Upper lobe of left lung (tissue), 6 donors: ENCODE measurements around the gene PDE4B. TPM values are rescaled to one million over a fixed set of nuclear protein-coding genes. Genes with fewer than 3 reads are reported as not detected.

Experiments used
- ATAC-seq, 2 donors: fragments of 200-7000 bp; cut with Tn5 transposase; one replicate each; pipeline ENCODE4 v1.9.1; 2022; ENCODE audit warnings: mild to moderate bottlenecking in 2 of 2, moderate library complexity in 2 of 2; ENCODE audit not compliant: low FRiP score in 2 of 2
- DNase-seq, 2 donors: peaks; one replicate each; pipeline ENCODE4 v3.0.0-alpha.2; 2019 to 2020
- H3K27ac ChIP-seq, 4 donors: fragments of 200-600 bp; sonication (generic); one replicate each; pipeline ENCODE4 v1.5.1; 2016 to 2019
- H3K27me3 ChIP-seq, 4 donors: fragments of 200-600 bp; sonication (generic); one replicate each; pipeline ENCODE4 v1.5.1; 2017 to 2019
- H3K36me3 ChIP-seq, 4 donors: fragments of 200-600 bp; sonication (generic); one replicate each; pipeline ENCODE4 v1.5.1; 2016 to 2019
- H3K4me1 ChIP-seq, 4 donors: fragments of 200-600 bp; sonication (generic); one replicate each; pipeline ENCODE4 v1.5.1; 2018 to 2019
- H3K4me3 ChIP-seq, 4 donors: fragments of 200-600 bp; sonication (generic); one replicate each; pipeline ENCODE4 v1.5.1; 2017 to 2019; ENCODE audit warnings: mild to moderate bottlenecking in 2 of 4, moderate library complexity in 1 of 4
- H3K9me3 ChIP-seq, 4 donors: fragments of 200-600 bp; sonication (generic); one replicate each; pipeline ENCODE4 v1.5.1; 2018 to 2019
- CTCF ChIP-seq, 6 experiments: fragments of 450-650 bp in 4 of 6; fragments of 200-600 bp in 2 of 6; sonication (generic) in 2 of 6; IDR thresholded peaks; one replicate each; pipeline ENCODE4 v1.5.1; 2016 to 2019; ENCODE audit warnings: antibody characterized with exemption in 6 of 6
- EP300 ChIP-seq, 4 donors: sonication (generic); formaldehyde crosslinking; IDR thresholded peaks; one replicate each; pipeline ENCODE4 v1.5.1; 2017; ENCODE audit warnings: antibody characterized with exemption in 4 of 4, control low read depth in 2 of 4
- POLR2A ChIP-seq, 4 donors: fragments of 450-650 bp; IDR thresholded peaks; one replicate each; pipeline ENCODE4 v1.5.1; 2016 to 2017; ENCODE audit warnings: antibody characterized with exemption in 4 of 4, mild to moderate bottlenecking in 2 of 4
- POLR2AphosphoS5 ChIP-seq, 2 donors: sonication (generic); formaldehyde crosslinking; IDR thresholded peaks; one replicate each; pipeline ENCODE4 v1.5.1; 2017; ENCODE audit warnings: antibody characterized with exemption in 2 of 2
- WGBS, 2 donors: methylation state at CpG; one replicate each; pipeline ENCODE4 v1.1.5; 2017 to 2018; 5-methylcytosine and 5-hydroxymethylcytosine counted together
- total RNA-seq, 6 donors: library from RNA; depleted of rRNA in 4 of 6; stranded (reverse); fragments of >200 nt in 4 of 6; gene quantifications; one replicate each; pipeline versions ENCODE4 v1.1.0 to v1.2.1, GENCODE V29; 2016 to 2021
- donor health status: DM: no; HTN: no; CAD: no; lungs with moderate emphysema.
- donor health status: DM: no; HTN: yes; CAD: no; lungs with severe emphysema.

PDE4B gene
- total RNA-seq, 6 donors from 2014 or later, result 8.1 to 61.6 (median 15.9) TPM

GRCh38 chr1:66248257-66248656 lies 455.6 kb downstream of the PDE4B start:
- H3K27me3 ChIP-seq, result no peaks in the 10 kb centered on the region
- no peaks in the 10 kb centered on the region for H3K9me3 ChIP-seq
- WGBS, 2 donors, result 79 to 86% methylated on average over 1 of the region's 1 CpG
- no peaks in the 10 kb centered on the region for H3K4me1 ChIP-seq
- H3K4me3 ChIP-seq, result no peak overlapping the region
- no peak overlapping the region for H3K27ac ChIP-seq
- no peak for TF ChIP-seq POLR2A (IDR thresholded peaks at IDR 0.05)
- TF ChIP-seq POLR2AphosphoS5 (IDR thresholded peaks at IDR 0.05), result no peak
- no peak for TF ChIP-seq EP300 (IDR thresholded peaks at IDR 0.05)
- TF ChIP-seq CTCF (IDR thresholded peaks at IDR 0.05), result no peak
- no peaks in the 10 kb centered on the region for H3K36me3 ChIP-seq
- peak in 1 of 2 donors; percentile 57 for ATAC-seq
- no peak for DNase-seq

GRCh38 chr1:66248746-66249145 lies 456.1 kb downstream of the PDE4B start:
- no peaks in the 10 kb centered on the region for H3K36me3 ChIP-seq
- no peak for DNase-seq
- WGBS, 2 donors, result 43 to 48% methylated on average over 1 of the region's 1 CpG
- no peak overlapping the region for H3K4me3 ChIP-seq
- no peak overlapping the region for H3K27ac ChIP-seq
- H3K9me3 ChIP-seq, result no peaks in the 10 kb centered on the region
- H3K4me1 ChIP-seq, result peaks cover 0 to 3% (median 1%) of the 10 kb centered on the region in 4 donors
- no peaks in the 10 kb centered on the region for H3K27me3 ChIP-seq
- TF ChIP-seq CTCF (IDR thresholded peaks at IDR 0.05), result no peak
- TF ChIP-seq POLR2AphosphoS5 (IDR thresholded peaks at IDR 0.05), result no peak
- TF ChIP-seq EP300 (IDR thresholded peaks at IDR 0.05), result peak in 1 of 4 donors; percentile 84
- TF ChIP-seq POLR2A (IDR thresholded peaks at IDR 0.05), result no peak
- ATAC-seq, result peak in 1 of 2 donors; percentile 38

- H3K4me3 ChIP-seq, result no peak overlapping the region
- WGBS, 2 donors, result 91 to 95% methylated on average over 3 of the region's 3 CpGs
- ATAC-seq (no peak), DNase-seq (no peak)
- H3K9me3 ChIP-seq, result no peaks in the 10 kb centered on the region
- H3K4me1 ChIP-seq, result peaks cover 0 to 6% (median 2%) of the 10 kb centered on the region in 4 donors
- no peaks in the 10 kb centered on the region for H3K36me3 ChIP-seq
- H3K27me3 ChIP-seq, result no peaks in the 10 kb centered on the region
- TF ChIP-seq CTCF (IDR thresholded peaks at IDR 0.05) (no peak), POLR2A (IDR thresholded peaks at IDR 0.05) (no peak), EP300 (IDR thresholded peaks at IDR 0.05) (no peak), POLR2AphosphoS5 (IDR thresholded peaks at IDR 0.05) (no peak)
- H3K27ac ChIP-seq, result no peak overlapping the region
Measured at GRCh38 chr1:66250075-66250474, 457.4 kb downstream of the PDE4B start.

- no peak overlapping the region for H3K4me3 ChIP-seq
- H3K4me1 ChIP-seq, result peaks cover 0 to 6% (median 2%) of the 10 kb centered on the region in 4 donors
- H3K36me3 ChIP-seq, result no peaks in the 10 kb centered on the region
- 53 to 61% methylated on average over 2 of the region's 2 CpGs for WGBS, 2 donors
- no peaks in the 10 kb centered on the region for H3K27me3 ChIP-seq
- peak in 1 of 2 donors; percentile 58 for TF ChIP-seq POLR2AphosphoS5 (IDR thresholded peaks at IDR 0.05)
- peak in 1 of 4 donors; percentile 41 for TF ChIP-seq POLR2A (IDR thresholded peaks at IDR 0.05)
- no peak for TF ChIP-seq CTCF (IDR thresholded peaks at IDR 0.05)
- peak; percentile 75 to 98 (median 88) for TF ChIP-seq EP300 (IDR thresholded peaks at IDR 0.05)
- ATAC-seq (peak in 1 of 2 donors; percentile 60), DNase-seq (no peak)
- H3K9me3 ChIP-seq, result no peaks in the 10 kb centered on the region
- H3K27ac ChIP-seq, result peak overlapping the region in 1 of 4 donors; percentile 11
Measured at GRCh38 chr1:66250478-66250877, 457.8 kb downstream of the PDE4B start.

- peak in 1 of 2 donors; percentile 25 for ATAC-seq
- WGBS, 2 donors, result 75 to 89% methylated on average over 1 of the region's 1 CpG
- Histone ChIP-seq H3K27me3 (no peaks in the 10 kb centered on the region), H3K36me3 (no peaks in the 10 kb centered on the region), H3K4me1 (peaks cover 0 to 6% (median 2%) of the 10 kb centered on the region in 4 donors), H3K4me3 (no peak overlapping the region), H3K27ac (peak overlapping the region in 1 of 4 donors; percentile 11), H3K9me3 (no peaks in the 10 kb centered on the region)
- no peak for TF ChIP-seq CTCF (IDR thresholded peaks at IDR 0.05)
- peak in 1 of 4 donors; percentile 56 for TF ChIP-seq POLR2A (IDR thresholded peaks at IDR 0.05)
- TF ChIP-seq EP300 (IDR thresholded peaks at IDR 0.05), result peak in 1 of 4 donors; percentile 35
- TF ChIP-seq POLR2AphosphoS5 (IDR thresholded peaks at IDR 0.05), result peak in 1 of 2 donors; percentile 24
- peak in 1 of 2 donors; percentile 29 for DNase-seq
Measured at GRCh38 chr1:66251546-66251945, 458.9 kb downstream of the PDE4B start.
